Lung (tissue), 12 donors: ENCODE data around the gene CLASP1. TPM values are rescaled to one million over a fixed set of nuclear protein-coding genes. Genes with fewer than 3 reads are reported as not detected.

Source experiments
- ATAC-seq: fragments of 200-7000 bp; cut with Tn5 transposase; one replicate; pipeline ENCODE4 v1.9.1; 2020; ENCODE audit warnings: moderate number of reproducible peaks; ENCODE audit not compliant: insufficient read depth, low FRiP score
- DNase-seq, 3 donors: peaks; one replicate each; pipeline ENCODE4 v3.0.0-alpha.2; 2013 to 2017
- H3K27ac ChIP-seq, 2 donors: one replicate each; pipeline ENCODE4 v1.5.1; 2013; ENCODE audit warnings: mild to moderate bottlenecking in 2 of 2, moderate library complexity in 2 of 2, control low read depth in 1 of 2, inconsistent platforms in 1 of 2, low read depth in 1 of 2, low read length in 1 of 2
- H3K27me3 ChIP-seq, 3 donors: one replicate each; pipeline ENCODE4 v1.5.1; 2013; ENCODE audit warnings: low read length in 2 of 3; ENCODE audit not compliant: control insufficient read depth in 3 of 3, insufficient read depth in 3 of 3
- H3K36me3 ChIP-seq, 4 donors: one replicate each; pipeline ENCODE4 v1.5.1; 2013; ENCODE audit warnings: low read length in 4 of 4, mild to moderate bottlenecking in 1 of 4, moderate library complexity in 1 of 4; ENCODE audit not compliant: control insufficient read depth in 4 of 4, insufficient read depth in 4 of 4
- H3K4me1 ChIP-seq, 5 donors: one replicate each; pipeline ENCODE4 v1.5.1; 2013; ENCODE audit warnings: low read length in 5 of 5, mild to moderate bottlenecking in 2 of 5, moderate library complexity in 1 of 5; ENCODE audit not compliant: control insufficient read depth in 5 of 5, insufficient read depth in 5 of 5
- H3K4me3 ChIP-seq: one replicate; pipeline ENCODE4 v1.5.1; 2013; ENCODE audit warnings: mild to moderate bottlenecking, control low read depth, moderate library complexity
- H3K9ac ChIP-seq, 2 donors: one replicate each; pipeline ENCODE4 v1.5.1; 2013; ENCODE audit warnings: low read length in 2 of 2, control low read depth in 1 of 2; ENCODE audit not compliant: insufficient read depth in 1 of 2
- H3K9me3 ChIP-seq, 4 donors: one replicate each; pipeline ENCODE4 v1.5.1; 2013; ENCODE audit warnings: low read length in 3 of 4, mild to moderate bottlenecking in 1 of 4, moderate library complexity in 1 of 4; ENCODE audit not compliant: control insufficient read depth in 4 of 4, insufficient read depth in 3 of 4
- CTCF ChIP-seq: IDR thresholded peaks from 2 replicates; pipeline ENCODE4 v1.5.1; 2012; ENCODE audit warnings: mild to moderate bottlenecking; ENCODE audit errors: control extremely low read depth, extremely low read depth
- WGBS, 2 donors: extraction: QIAGEN DNeasy Blood & Tissue Kit; methylation state at CpG; one replicate each; pipeline ENCODE4 v1.1.7; 2013; 5-methylcytosine and 5-hydroxymethylcytosine counted together
- polyA plus RNA-seq, 2 donors: library from polyadenylated mRNA; stranded (reverse); fragments of 200-250 nt; gene quantifications; one replicate each; pipeline ENCODE4 v1.2.1, GENCODE V29; 2013
- total RNA-seq, 2 donors: library from RNA; depleted of rRNA in 1 of 2; stranded (reverse); fragments of >200 nt in 1 of 2; gene quantifications; one replicate each; pipeline ENCODE4 v1.2.1, GENCODE V29; 2014 to 2021
- donor health status: control.
- donor health status: control.
- donor health status: Bipolar disorder and iron deficiency.
- donor health status: healthy.
- donor health status: DM: yes; HTN: yes; CAD: no.

CLASP1 gene
- total and polyA plus RNA-seq, 4 donors, result 7.4 to 128 (median 30.6) TPM

- no peaks in the 10 kb centered on the region for H3K9me3 ChIP-seq
- peaks cover 15 to 29% (median 22%) of the 10 kb centered on the region in 5 donors for H3K4me1 ChIP-seq
- H3K36me3 ChIP-seq, result peaks cover 0 to 5% (median 2%) of the 10 kb centered on the region in 4 donors
- no peak overlapping the region for H3K4me3 ChIP-seq
- no peaks in the 10 kb centered on the region for H3K27me3 ChIP-seq
- TF ChIP-seq CTCF, result no peak
- H3K27ac ChIP-seq, result no peak overlapping the region
- H3K9ac ChIP-seq, result no peak overlapping the region
- ATAC-seq, result no peak
- DNase-seq, result no peak
- 94 to 97% methylated on average over 1 of the region's 1 CpG for WGBS, 2 donors
Measured at GRCh38 chr2:121483021-121483420, 166.2 kb downstream of the CLASP1 start.

- no peaks in the 10 kb centered on the region for H3K9me3 ChIP-seq
- H3K36me3 ChIP-seq, result peaks cover 0 to 5% (median 2%) of the 10 kb centered on the region in 4 donors
- H3K27me3 ChIP-seq, result no peaks in the 10 kb centered on the region
- peak overlapping the region in 1 of 2 donors; percentile 33 for H3K27ac ChIP-seq
- TF ChIP-seq CTCF, result no peak
- peak; percentile 88 to 97 (median 96) for DNase-seq
- H3K9ac ChIP-seq, result no peak overlapping the region
- H3K4me1 ChIP-seq, result peaks cover 16 to 32% (median 22%) of the 10 kb centered on the region in 5 donors
- 44 to 49% methylated on average over 5 of the region's 5 CpGs for WGBS, 2 donors
- no peak overlapping the region for H3K4me3 ChIP-seq
- ATAC-seq, result no peak
Measured at GRCh38 chr2:121480826-121481225, 168.4 kb downstream of the CLASP1 start.

DNA sequence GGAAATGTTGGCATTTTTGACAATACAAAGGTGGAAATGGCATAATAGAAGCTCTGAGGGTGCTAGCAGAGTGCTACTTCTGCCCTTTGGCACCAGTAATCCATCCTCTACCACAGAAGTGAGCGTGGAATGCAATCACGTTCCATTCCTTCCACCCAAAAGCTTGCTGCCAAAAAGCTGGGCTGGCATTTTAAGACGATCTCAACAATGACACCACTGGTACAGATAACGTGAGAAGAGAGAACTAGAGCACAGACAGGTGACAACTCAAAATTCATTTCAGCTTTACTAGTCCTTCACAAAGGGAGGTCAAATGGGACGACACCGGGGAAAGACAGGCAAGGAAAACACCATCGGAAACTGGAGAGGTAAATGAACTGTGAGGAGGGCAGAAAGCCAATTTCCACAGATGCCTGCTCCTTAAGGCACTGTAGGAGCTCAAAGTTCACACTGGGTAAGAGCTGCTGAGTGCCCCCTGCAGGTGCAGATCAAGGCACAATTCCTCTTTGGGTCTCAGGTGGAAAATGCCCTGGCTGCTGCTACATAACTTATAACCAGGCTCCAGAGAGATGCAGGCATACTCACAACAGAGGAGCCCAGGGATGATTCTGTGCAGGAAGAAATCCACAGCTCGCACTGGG lies 169.3 kb downstream of the CLASP1 start:
- H3K4me1 ChIP-seq, result peaks cover 16 to 32% (median 22%) of the 10 kb centered on the region in 5 donors
- H3K36me3 ChIP-seq, result peaks cover 0 to 5% (median 2%) of the 10 kb centered on the region in 4 donors
- H3K27ac ChIP-seq, result no peak overlapping the region
- DNase-seq (peak; percentile 34 to 64 (median 37)), ATAC-seq (no peak)
- no peaks in the 10 kb centered on the region for H3K27me3 ChIP-seq
- WGBS, 2 donors, result 52 to 74% methylated on average over 8 of the region's 8 CpGs
- no peaks in the 10 kb centered on the region for H3K9me3 ChIP-seq
- TF ChIP-seq CTCF, result no peak
- H3K9ac ChIP-seq, result no peak overlapping the region
- H3K4me3 ChIP-seq, result no peak overlapping the region
